Measurements from ENCODE around the gene BMAL2. TPM values are rescaled to one million over a fixed set of nuclear protein-coding genes. Genes with fewer than 3 reads are reported as not detected.
A peak's percentile ranks its signal among the peaks of the same experiment; 100 is the strongest.

BMAL2 gene
- total RNA-seq (ENCODE audit: unreplicated experiment): 7.9 TPM
- long read RNA-seq, partial matches to known transcripts: 0 of 2 reads
- long read RNA-seq, other reads (novel, unspliced or antisense): 2 of 2 reads

- peak; percentile 65 for DNase-seq (ENCODE audit: low spot score)
- no peak within 1 kb of the TSS for H3K27ac Mint-ChIP-seq (ENCODE audit: unreplicated experiment)
- no peak for TF ChIP-seq CTCF (IDR thresholded peaks at IDR 0.05; ENCODE audit: unreplicated experiment)
- peaks cover 5% of the 10 kb centered on the region for H3K4me1 Mint-ChIP-seq (ENCODE audit: unreplicated experiment)
- H3K9me3 Mint-ChIP-seq (ENCODE audit: unreplicated experiment): no peaks in the 10 kb centered on the region
- H3K36me3 Mint-ChIP-seq (ENCODE audit: low read depth, unreplicated experiment): no peaks in the 10 kb centered on the region
- H3K27me3 Mint-ChIP-seq (ENCODE audit: unreplicated experiment): peaks cover 5% of the 10 kb centered on the region
- H3K4me3 Mint-ChIP-seq (ENCODE audit: unreplicated experiment): peak within 1 kb of the TSS; percentile 95
Measured at GRCh38 chr12:27332714-27333402, at the start of gene BMAL2. Gene BMAL2 (plus strand): TSS chr12:27332836. CDS start chr12:27333073, 237 bp downstream.

DNA sequence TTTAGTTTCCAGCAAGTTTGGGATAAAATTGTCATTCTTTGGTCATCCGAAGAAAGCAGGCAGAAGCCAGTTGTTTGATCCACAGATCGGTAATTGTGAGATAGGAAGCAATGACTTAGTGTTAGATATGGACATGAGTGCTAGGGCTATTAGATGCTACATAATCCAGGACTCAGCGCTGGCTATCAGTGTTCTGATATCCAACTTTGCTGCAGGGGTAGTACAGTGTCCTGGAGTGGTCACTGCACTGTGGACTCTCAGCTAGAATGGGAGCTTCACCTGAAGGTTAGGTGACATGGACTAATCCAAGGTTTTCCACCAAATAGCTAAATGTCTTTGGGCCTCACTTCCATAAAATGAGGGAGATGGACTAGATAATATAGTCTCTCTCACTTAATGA, 48.6 kb upstream of the BMAL2 start:
- Mint-ChIP-seq H3K9me3 (ENCODE audit: unreplicated experiment) (no peaks in the 10 kb centered on the region), H3K4me3 (ENCODE audit: unreplicated experiment) (no peak overlapping the region), H3K4me1 (ENCODE audit: unreplicated experiment) (peaks cover 19% of the 10 kb centered on the region), H3K36me3 (ENCODE audit: low read depth, unreplicated experiment) (no peaks in the 10 kb centered on the region), H3K27ac (ENCODE audit: unreplicated experiment) (peak overlapping the region; percentile 67), H3K27me3 (ENCODE audit: unreplicated experiment) (no peaks in the 10 kb centered on the region)
- TF ChIP-seq CTCF (IDR thresholded peaks at IDR 0.05; ENCODE audit: unreplicated experiment): no peak
- DNase-seq (ENCODE audit: low spot score): no peak

- no peaks in the 10 kb centered on the region for H3K36me3 Mint-ChIP-seq (ENCODE audit: low read depth, unreplicated experiment)
- no peak overlapping the region for H3K4me3 Mint-ChIP-seq (ENCODE audit: unreplicated experiment)
- H3K27me3 Mint-ChIP-seq (ENCODE audit: unreplicated experiment): no peaks in the 10 kb centered on the region
- DNase-seq (ENCODE audit: low spot score): no peak
- TF ChIP-seq CTCF (IDR thresholded peaks at IDR 0.05; ENCODE audit: unreplicated experiment): no peak
- H3K9me3 Mint-ChIP-seq (ENCODE audit: unreplicated experiment): no peaks in the 10 kb centered on the region
- H3K4me1 Mint-ChIP-seq (ENCODE audit: unreplicated experiment): peaks cover 23% of the 10 kb centered on the region
- no peak overlapping the region for H3K27ac Mint-ChIP-seq (ENCODE audit: unreplicated experiment)
Measured at GRCh38 chr12:27284751-27285150, 47.9 kb upstream of the BMAL2 start.

DNA sequence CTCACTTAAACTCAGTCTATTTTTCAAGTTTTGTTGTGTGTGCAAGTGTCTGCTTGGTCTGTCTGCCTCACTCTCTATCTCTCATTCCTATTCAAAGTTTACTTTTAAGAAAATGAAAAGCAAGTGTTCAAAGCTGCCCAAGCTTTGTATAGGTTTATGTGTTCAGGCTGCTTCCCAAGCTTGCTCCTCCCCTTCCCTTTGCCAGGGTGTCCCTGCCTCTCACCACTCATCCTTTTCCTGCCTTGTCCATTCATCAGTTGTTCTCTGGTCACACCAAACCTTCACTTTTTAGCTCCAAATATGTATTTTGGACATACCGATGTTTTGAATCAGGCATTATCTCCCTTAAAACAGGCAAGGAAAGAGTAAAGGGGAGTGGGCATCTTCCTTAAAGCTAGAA, 47.2 kb upstream of the BMAL2 start:
- Mint-ChIP-seq H3K27me3 (ENCODE audit: unreplicated experiment) (no peaks in the 10 kb centered on the region), H3K9me3 (ENCODE audit: unreplicated experiment) (no peaks in the 10 kb centered on the region), H3K36me3 (ENCODE audit: low read depth, unreplicated experiment) (no peaks in the 10 kb centered on the region), H3K4me1 (ENCODE audit: unreplicated experiment) (peaks cover 24% of the 10 kb centered on the region), H3K4me3 (ENCODE audit: unreplicated experiment) (no peak overlapping the region), H3K27ac (ENCODE audit: unreplicated experiment) (peak overlapping the region; percentile 63)
- no peak for DNase-seq (ENCODE audit: low spot score)
- no peak for TF ChIP-seq CTCF (IDR thresholded peaks at IDR 0.05; ENCODE audit: unreplicated experiment)

GRCh38 chr12:27289414-27289813, 43.2 kb upstream of the BMAL2 start:
- Mint-ChIP-seq H3K4me3 (ENCODE audit: unreplicated experiment) (no peak overlapping the region), H3K9me3 (ENCODE audit: unreplicated experiment) (no peaks in the 10 kb centered on the region), H3K27me3 (ENCODE audit: unreplicated experiment) (no peaks in the 10 kb centered on the region), H3K27ac (ENCODE audit: unreplicated experiment) (peak overlapping the region; percentile 43), H3K4me1 (ENCODE audit: unreplicated experiment) (peaks cover 51% of the 10 kb centered on the region), H3K36me3 (ENCODE audit: low read depth, unreplicated experiment) (no peaks in the 10 kb centered on the region)
- no peak for TF ChIP-seq CTCF (IDR thresholded peaks at IDR 0.05; ENCODE audit: unreplicated experiment)
- no peak for DNase-seq (ENCODE audit: low spot score)

Measured in endothelial cell (in vitro differentiated cells).